ENCODE results near the gene AGR3. TPM values are rescaled to one million over a fixed set of nuclear protein-coding genes. Genes with fewer than 3 reads are reported as not detected.
"Not testable (repeated sequence)": the region's sequence is repeated elsewhere in the genome, so short reads cannot be mapped to it uniquely, and the experiment has no call there.

Gene AGR3
- total RNA-seq, 1 donor from 2014 or later: not detected

DNA sequence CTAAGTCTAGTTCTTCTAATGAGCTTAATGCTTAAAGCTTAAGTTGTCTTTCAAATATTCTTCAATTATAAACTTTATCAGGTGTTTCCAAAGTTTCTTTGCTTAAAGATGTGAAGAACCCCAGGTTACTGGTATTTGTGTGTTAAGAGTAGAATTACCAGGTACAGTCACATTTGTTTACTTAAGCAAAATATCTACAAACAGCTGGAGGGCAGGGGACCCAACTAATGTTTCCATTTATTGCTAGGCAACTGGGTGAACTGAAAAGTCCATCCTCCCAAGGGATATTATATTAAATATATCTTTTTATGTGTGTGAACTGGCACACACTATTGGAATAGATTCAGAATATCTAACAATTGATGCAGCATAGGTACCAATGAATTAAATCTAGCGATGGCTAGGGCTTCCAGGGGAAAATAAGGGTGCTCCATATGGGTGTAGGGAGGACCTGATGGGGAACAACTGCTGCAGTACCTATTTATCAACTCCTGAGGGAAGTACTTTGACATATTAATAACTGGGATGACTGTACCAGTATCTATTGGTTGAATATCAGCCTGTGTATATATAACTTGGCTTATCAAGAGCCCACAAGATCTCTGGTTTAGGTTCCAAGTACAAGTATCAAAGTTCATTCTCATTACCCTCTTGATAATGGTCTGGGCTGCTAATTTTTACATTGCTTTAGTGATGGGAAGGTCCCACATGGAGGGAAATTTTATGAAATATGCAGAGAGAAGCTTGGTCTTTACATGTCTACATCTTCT lies 10.3 kb upstream of the AGR3 start:
- DNase-seq (ENCODE audit: low read depth): no peak

GRCh38 chr7:16891338-16891737 lies 9.6 kb upstream of the AGR3 start:
- DNase-seq (ENCODE audit: low read depth): peak; percentile 79

- no peak for DNase-seq (ENCODE audit: low read depth)
Measured at GRCh38 chr7:16889851-16890415, 8.2 kb upstream of the AGR3 start.

DNA sequence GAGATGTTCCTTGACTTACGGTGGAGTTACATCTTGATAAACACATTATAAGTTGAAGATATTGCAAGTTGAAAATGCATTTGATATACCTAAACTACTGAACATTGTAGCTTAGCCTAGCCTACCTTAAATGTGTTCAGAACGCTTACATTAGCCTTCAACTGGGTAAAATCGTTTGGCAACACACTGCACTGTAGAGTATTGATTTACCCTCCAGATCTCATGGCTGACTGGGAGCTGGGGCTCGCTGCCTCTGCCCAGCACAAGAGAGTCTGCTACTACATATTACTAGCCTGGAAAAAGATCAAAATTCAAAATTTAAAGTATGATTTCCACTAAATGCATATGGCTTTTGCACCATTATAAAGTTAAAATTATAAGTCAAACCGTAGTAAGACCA lies 7.5 kb upstream of the AGR3 start:
- DNase-seq (ENCODE audit: low read depth): no peak

DNA sequence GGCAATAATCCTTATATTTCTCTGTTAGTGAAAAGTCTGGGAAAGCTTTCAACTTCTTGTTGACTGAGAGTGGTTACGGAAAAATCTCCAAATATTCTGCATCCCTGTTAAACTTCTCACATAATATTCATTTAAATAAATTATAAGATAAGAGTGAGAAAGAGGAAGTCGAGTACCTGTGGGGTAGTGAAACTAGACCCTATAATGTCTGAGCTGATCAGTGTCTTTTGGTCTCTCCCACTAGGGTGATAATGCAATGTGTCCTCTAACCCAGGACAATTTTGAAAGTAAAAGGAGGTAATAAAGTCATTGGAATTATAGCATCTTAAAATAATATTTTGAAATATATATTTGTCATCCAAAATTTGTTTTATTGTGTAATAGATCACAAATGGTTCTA lies 2.1 kb upstream of the AGR3 start:
- DNase-seq (ENCODE audit: low read depth): no peak

- DNase-seq (ENCODE audit: low read depth): no peak
Measured at GRCh38 chr7:16880554-16880953, 1.2 kb downstream of the AGR3 start.

- DNase-seq (ENCODE audit: low read depth): no peak
Measured at GRCh38 chr7:16879181-16879580, 2.6 kb downstream of the AGR3 start.

DNA sequence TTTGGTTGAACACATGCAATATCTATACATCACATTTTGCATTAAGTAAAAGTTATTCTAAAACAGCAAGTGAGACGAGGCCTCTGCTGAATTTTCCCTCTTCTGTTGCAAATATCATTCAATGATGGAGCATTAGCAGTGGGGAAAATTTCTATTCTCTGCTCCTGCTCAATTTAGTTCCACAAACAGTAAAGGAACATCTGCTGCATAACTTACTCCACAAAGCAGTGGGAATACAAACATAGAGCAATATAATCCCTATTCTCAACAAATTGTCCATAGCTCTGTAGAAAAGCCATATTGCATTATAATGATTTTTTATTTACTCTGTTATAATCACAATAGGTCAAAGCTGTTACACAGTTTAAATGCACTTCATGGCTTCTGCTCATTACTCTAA lies 5.9 kb downstream of the AGR3 start:
- DNase-seq (ENCODE audit: low read depth): no peak

DNA sequence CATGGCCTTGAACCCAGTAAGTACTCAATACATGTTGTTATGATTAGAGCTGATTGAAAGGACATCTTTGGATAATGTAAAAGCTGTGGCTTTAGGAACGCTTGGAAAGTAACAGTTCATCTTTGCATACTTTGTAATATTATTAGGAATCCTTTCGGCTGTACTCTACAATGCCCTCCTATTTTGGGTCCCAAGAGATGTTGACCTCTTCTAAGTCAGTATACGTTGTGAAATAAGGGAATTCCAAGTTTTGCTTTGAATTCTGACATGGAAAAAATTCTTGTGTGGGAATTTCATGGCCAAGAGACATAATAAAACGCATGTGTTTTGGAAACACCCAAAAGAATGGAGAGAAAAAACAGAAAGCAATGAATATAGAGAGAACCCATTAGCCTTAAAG lies 7.7 kb downstream of the AGR3 start:
- no peak for DNase-seq (ENCODE audit: low read depth)

DNA sequence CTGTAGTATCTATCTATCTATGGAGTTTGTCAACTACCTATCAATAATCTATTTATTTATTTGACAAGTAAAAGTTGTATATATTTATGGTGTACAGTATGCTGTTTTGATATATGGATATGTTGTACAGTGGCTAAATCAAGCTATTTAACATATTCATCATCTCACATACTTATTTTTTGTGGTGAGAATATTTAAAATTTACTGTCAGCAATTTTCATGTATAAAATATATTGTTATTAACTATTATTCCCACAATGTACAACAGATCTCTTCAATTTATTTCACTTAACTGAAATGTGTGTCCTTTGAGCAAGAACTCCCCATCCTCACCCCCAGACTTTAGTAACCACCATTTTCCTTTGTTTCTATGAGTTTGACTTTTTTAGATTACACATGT lies 14.5 kb downstream of the AGR3 start:
- no peak for DNase-seq (ENCODE audit: low read depth)

DNA sequence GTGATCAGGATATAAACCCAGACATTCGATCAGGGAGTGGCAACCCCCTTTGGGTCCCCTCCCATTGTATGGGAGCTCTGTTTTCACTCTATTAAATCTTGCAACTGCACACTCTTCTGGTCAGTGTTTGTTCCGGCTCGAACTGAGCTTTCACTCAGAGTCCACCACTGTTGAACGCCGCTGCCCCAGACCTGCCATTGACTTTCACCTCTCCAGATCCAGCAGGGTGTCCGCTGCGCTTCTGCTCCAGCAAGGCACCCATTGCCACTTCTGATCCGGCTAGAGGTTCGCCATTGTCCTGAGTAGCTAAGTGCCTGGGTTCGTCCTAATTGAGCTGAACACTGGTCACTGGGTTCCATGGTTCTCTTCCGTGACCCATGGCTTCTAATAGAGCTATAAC lies 28.6 kb downstream of the AGR3 start:
- DNase-seq (ENCODE audit: low read depth): not testable (repeated sequence)

GRCh38 chr7:16851829-16852228 lies 30.0 kb downstream of the AGR3 start:
- no peak for DNase-seq (ENCODE audit: low read depth)

- DNase-seq (ENCODE audit: low read depth): no peak
Measured at GRCh38 chr7:16850614-16851466, 30.9 kb downstream of the AGR3 start.

- peak; percentile 49 for DNase-seq (ENCODE audit: low read depth)
Measured at GRCh38 chr7:16849296-16850148, 32.3 kb downstream of the AGR3 start.

DNA sequence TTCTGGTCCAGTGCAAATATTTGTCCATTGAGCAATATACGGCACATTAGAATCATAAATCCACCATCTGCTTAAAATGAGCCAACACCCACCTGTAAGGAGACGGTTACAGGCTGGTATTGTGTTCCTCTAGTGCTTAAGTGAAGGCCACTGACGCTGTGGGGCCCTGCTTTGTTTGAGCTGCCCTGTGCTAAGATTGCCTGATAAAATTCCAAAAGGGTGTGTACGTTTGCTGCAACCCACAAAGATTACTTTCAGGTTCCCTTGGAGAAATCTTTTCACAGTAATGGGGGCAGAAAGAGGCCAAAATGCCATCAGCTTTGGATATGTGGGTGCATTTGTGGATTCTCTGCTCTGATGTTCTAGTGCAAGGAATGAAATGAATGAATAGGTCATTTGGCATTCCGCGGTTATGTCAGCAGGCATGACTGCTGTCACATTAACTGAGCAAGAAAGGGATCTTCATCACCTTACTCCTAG lies 34.4 kb downstream of the AGR3 start:
- peak; percentile 63 for DNase-seq (ENCODE audit: low read depth)

GRCh38 chr7:16846601-16847165 lies 35.1 kb downstream of the AGR3 start:
- DNase-seq (ENCODE audit: low read depth): no peak

DNA sequence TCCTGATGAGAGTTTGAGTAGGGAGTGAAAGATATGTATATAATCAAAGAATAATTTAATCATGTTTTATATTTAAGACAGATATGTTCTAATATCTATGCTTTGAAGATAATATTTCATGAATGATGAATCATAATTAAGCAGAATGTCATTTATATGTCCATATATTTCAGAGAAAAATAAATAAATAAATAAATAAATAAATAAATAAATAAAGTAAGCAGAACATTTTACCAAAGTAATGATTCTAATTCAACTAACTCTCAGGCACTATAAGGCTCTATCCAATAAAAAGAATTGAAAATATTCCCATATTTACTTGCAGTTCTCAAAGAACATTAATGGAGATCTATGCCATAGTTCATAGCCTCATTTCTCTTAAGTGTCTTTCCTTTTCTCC lies 36.0 kb downstream of the AGR3 start:
- no peak for DNase-seq (ENCODE audit: low read depth)

- peak; percentile 70 for DNase-seq (ENCODE audit: low read depth)
Measured at GRCh38 chr7:16841681-16842080, 40.1 kb downstream of the AGR3 start.

- DNase-seq (ENCODE audit: low read depth): no peak
Measured at GRCh38 chr7:16840094-16840493, 41.7 kb downstream of the AGR3 start.

DNA sequence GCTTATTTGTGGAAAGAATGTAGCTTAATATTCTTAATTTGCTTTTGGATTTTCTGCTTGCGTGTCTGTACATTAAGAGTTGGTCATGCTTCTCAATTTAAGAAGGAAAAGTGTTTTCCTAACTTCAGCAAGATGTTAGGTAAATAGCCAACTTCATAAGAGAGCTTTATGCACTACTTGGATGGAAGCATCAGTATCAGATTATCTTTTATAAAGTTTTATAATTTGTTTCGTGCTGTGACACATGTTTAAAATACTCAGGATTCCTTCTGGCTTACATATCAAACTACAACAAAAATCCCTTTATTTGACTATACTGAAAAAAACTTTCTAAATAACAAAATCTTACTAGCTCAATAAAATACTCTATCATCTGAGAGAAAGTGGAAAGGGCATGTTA lies 42.1 kb downstream of the AGR3 start:
- peak; percentile 22 for DNase-seq (ENCODE audit: low read depth)

DNA sequence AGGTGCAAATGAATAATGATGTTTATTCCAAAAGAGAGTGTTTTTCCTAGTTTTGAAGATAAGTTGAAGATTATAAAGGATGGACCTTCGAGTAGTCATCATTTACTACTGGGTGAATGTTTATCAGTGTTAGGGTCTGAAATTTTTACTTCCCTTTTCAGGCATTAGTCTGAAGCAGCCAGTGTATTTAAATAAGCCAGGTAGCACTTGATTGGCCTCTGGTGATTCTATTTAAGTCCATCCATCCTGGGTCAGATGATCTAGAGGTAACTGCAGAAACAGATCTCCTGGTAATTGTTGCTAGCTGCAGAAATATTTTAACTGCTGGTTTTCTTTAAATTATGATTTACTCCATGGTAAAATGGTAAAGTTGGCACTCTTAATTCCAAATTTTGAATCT lies 42.9 kb downstream of the AGR3 start:
- DNase-seq (ENCODE audit: low read depth): no peak
